Measurements from ENCODE around the gene EEF1AKMT1.

GRCh38 chr13:20702915-20703779, 70.6 kb downstream of the EEF1AKMT1 start, which contains the start of gene IL17D:
- TF ChIP-seq EZH2 (IDR thresholded peaks at IDR 0.05): no peak
- no peak for TF ChIP-seq POLR2AphosphoS5 (IDR thresholded peaks at IDR 0.05; ENCODE audit: borderline replicate concordance, low read depth, low read length)
